CD4-positive, alpha-beta T cell treated with Interleukin-4 for 1 hour (primary cell): ENCODE results near the gene SMKR1.
"Not testable (repeated sequence)": the region's sequence is repeated elsewhere in the genome, so short reads cannot be mapped to it uniquely, and the experiment has no call there.

Source experiments
- DNase-seq, 2 donors: peaks; one replicate each; pipeline ENCODE4 v3.0.0-alpha.2; 2020 to 2022

SMKR1 gene

GRCh38 chr7:129501760-129502707 is at the start of gene SMKR1:
SMKR1 (plus strand) TSS chr7:129502531; CDS start chr7:129502825, 294 bp downstream.
- peak; percentile 94 to 95 for DNase-seq

GRCh38 chr7:129452589-129453231 is 49.6 kb upstream of the SMKR1 start:
- DNase-seq: no peak

DNA sequence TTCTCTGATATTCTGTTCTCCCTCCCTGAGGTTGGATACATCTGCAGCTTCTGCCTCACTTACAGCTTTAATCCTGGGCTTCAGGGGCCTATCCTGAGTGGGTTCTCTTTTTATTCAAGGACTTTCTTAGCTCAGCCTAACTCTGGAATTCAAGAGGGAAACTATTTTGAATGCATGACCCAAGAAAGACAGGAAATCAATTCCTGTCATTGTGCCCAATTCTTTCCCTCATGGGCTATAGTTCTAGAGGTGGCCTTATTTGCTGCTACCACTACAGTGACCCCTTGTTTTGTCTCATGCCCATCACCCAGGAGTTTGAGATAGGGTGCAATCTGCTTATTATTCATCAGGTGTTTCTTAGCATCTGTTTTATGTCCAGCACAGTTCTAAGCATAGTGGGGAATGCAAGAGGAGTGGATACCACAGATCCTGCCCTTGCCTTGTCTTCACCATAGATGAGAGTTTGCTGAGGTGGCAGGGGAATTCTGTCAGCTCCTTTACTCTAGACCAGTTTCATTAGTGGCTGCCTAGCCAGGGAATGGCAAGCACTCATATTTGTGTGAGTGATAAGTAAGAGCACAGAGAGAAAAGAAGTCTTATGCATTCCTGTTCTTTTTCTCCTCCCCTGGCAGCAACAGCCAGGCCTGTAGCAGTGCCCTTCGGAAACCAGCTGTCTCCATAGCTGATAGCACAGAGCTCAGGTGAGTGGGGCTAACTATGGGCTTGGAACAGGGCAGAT is 48.7 kb upstream of the SMKR1 start:
- DNase-seq: no peak

DNA sequence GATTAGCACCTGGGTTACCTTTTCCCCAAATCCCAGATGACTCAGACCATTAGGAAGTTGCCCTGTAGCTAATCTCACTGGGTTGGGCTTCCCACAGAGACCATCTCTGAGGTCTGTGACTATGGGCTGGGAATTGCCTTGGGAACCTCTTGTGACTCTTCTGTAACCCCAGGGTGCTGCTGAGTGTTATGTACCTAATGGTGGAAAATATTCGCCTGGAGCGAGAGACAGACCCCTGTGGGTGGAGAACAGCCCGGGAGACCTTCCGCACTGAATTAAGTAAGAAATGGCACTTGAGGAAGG is 48.1 kb upstream of the SMKR1 start:
- no peak for DNase-seq

DNA sequence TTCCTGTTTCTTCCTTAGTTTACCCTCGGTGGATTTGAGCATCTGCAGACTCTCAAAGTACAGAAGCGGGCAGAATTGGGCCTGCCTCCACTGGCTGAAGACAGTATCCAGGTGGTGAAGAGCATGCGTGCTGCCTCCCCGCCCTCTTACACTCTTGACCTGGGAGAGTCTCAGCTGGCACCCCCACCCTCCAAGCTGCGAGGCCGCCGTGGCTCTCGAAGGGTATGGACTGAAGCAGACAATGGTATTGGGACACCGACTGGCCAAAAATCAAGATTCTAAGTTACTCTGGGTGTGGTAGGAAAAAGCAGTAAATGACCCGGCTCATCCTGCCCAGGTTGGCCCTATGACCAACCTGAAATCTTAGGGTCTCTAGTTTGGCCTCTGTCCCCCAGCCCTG is 45.9 kb upstream of the SMKR1 start:
- DNase-seq: no peak

GRCh38 chr7:129457101-129457500 is 45.2 kb upstream of the SMKR1 start:
- DNase-seq: no peak

DNA sequence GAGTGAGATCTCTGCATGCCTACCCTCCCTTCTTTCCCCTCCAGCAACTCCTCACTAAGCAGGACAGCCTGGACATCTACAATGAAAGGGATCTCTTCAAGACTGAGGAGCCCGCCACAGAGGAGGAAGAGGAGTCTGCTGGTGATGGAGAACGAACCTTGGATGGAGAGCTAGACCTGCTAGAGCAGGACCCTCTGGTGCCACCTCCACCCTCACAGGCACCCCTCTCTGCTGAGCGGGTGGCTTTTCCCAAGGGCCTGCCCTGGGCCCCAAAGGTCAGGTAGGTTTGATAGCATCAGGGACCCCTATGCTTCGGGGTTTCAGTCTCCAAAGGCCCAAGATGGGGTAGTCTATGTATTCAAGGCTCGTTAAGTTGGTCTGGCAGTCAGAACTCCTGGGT is 44.2 kb upstream of the SMKR1 start:
- DNase-seq: no peak

GRCh38 chr7:129461809-129462208 is 40.5 kb upstream of the SMKR1 start:
- no peak for DNase-seq

DNA sequence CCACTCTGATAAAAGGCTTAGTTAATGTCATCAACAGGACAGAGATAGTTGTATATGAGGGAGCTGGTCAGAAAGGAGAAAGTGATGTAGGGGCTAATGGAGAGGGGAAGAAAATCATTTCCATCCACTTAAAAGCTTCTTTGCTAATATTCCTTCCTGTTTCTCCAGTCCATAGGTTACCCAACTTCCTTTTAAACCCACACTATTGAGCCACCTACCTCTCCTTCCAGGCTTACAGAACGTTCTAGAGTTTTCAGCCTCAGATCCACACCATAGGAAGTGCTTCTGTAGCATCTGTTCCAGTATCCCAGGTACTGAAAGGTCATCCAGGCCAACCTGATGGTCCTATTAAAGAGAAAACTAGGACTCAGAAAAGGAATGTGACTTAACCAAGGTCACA is 39.9 kb upstream of the SMKR1 start:
- DNase-seq: no peak

GRCh38 chr7:129464194-129464593 is 38.1 kb upstream of the SMKR1 start:
- DNase-seq: no peak

GRCh38 chr7:129465080-129465479 is 37.3 kb upstream of the SMKR1 start:
- no peak for DNase-seq

DNA sequence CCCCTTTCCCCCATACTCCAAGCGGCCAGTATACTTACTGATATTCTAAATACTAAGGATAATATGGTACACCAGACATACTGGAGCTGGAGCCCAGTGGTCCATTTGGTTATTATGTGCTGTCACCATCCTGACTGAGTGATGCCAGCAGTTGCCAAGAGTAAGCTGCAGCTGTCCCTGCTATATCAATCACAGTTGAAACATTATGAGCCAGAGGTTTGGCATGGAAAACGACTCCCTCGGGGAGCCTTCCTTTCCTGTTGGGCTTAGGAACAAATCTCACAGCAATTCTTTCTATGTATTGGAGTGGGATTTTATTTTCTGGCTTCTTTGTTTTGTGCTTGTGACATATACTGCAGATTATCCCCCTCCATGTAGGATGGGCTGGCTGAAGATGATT is 35.5 kb upstream of the SMKR1 start:
- DNase-seq: no peak

DNA sequence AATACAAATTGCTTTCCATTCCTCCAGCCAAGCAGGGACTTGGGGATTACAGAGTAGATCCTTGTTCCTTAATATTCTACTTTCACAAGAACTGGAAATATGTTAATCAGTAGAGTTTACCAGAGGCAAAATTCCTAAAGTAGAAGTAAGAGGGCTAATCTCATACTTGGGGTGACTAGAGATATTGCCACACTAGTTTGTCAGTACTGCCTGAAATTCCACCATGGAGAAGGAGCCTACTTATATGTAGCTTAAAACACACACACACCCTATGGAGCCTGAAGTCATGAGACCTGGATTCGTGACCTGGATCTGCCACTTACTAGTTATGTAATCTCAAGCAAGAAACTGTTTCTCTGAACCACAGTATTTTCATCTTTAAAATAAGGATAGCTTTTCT is 34.2 kb upstream of the SMKR1 start:
- no peak for DNase-seq

- peak in 1 of 2 donors; percentile 11 for DNase-seq
Observed at GRCh38 chr7:129468547-129468946, 33.8 kb upstream of the SMKR1 start.

DNA sequence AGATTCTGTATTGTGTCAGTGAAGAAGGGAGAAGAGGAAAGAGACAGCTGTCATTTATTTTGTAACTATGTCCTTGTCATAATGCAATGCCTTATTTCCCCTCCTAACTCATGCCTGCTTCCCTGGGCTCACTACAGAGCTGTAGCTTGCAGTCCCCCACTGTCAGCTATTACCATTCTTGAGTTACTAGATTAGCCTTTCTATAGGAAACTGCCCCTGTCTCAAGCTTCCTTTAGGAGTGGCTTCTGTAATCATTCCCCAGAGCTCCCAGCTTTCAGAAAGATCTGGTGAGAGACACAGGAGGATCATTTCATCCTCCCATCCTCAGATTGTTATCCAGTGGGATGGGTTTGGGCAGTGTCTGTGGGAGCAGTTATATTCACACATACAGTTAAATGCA is 32.4 kb upstream of the SMKR1 start:
- DNase-seq: no peak

GRCh38 chr7:129470411-129470810 is 31.9 kb upstream of the SMKR1 start:
- no peak for DNase-seq

- no peak for DNase-seq
Observed at GRCh38 chr7:129471402-129471827, 30.9 kb upstream of the SMKR1 start.

GRCh38 chr7:129475931-129476330 is 26.4 kb upstream of the SMKR1 start:
- not testable (repeated sequence) for DNase-seq

GRCh38 chr7:129476398-129476797 is 25.9 kb upstream of the SMKR1 start:
- not testable (repeated sequence) for DNase-seq

DNA sequence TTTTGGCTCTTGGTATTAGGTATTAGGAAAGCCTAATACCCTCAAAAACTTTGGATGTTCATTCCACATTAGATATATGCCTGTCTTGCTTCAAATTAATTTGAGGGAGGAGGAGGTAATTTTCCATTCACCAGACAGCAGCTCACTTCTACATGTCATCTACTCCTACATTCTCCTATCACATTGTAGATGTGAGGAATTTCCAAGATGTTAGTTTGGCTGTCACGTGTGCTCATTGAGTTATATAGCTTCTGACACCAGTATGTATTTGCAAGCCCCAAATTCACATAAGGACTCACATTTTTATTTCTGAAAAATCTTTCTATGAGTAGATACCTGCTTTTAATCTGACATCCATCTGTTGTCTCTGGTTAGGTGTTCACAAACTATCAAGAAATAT is 22.5 kb upstream of the SMKR1 start:
- DNase-seq: no peak

- no peak for DNase-seq
Observed at GRCh38 chr7:129480674-129481363, 21.5 kb upstream of the SMKR1 start.

DNA sequence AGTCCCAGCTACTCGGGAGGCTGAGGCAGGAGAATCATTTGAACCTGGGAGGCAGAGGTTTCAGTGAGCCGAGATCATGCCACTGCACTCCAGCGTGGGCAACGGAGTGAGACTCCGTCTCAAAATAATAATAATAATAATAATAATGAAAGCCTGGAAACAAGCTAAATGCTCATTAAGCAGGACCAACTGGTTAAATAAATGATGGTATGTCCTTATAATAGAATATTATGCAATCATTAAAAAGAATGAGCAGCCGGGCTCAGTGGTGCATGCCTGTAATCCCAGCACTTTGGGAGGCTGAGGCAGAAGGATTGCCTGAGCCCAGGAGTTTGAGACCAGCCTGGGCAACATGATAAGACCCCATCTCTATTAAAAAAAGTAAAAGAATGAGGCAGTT is 21.0 kb upstream of the SMKR1 start:
- not testable (repeated sequence) for DNase-seq

GRCh38 chr7:129482781-129483180 is 19.6 kb upstream of the SMKR1 start:
- no peak for DNase-seq
